Testis (tissue), 2 donors: ENCODE measurements around the gene SYNGR2.
A peak's percentile ranks its signal among the peaks of the same experiment; 100 is the strongest.

ENCODE experiments used
- CTCF ChIP-seq, 3 experiments: fragments of 450-650 bp in 2 of 3; fragments of 200-600 bp in 1 of 3; sonication (generic) in 1 of 3; IDR thresholded peaks; one replicate each; pipeline ENCODE4 v1.5.1; 2016 to 2019; ENCODE audit warnings: antibody characterized with exemption in 3 of 3, mild to moderate bottlenecking in 2 of 3, moderate library complexity in 1 of 3
- POLR2A ChIP-seq: fragments of 450-650 bp; IDR thresholded peaks from one replicate; pipeline ENCODE4 v1.6.1; 2017; ENCODE audit warnings: antibody characterized with exemption, mild to moderate bottlenecking, moderate library complexity

- TF ChIP-seq CTCF (IDR thresholded peaks at IDR 0.05) (peak in 1 of 3 experiments; percentile 14), POLR2A (no peak)
Measured at GRCh38 chr17:78133971-78134898, 34.1 kb upstream of the SYNGR2 start.
